ENCODE data around the gene PEPD.

DNA sequence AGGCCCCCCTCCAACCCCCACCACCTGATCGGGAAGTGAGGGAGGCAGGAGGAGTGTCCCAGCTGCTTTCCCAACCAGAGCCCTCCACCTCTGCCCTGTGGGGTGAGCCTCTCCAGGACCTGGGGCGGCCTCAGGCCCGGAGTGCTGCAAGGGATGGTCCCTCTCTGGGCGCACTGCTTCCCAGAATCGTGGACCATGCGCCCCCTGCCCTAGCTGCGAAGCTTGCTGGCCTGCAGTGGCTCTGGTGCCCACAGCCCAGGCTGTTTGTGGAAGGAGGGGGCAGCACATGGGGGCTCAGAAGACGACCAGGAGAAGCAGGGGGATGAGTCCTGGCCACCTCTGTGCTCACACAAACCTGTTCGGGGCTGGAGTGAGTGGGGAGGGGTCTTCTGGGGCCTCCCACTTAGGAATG lies 114.4 kb downstream of the PEPD start:
- TF ChIP-seq, protein P1, sequence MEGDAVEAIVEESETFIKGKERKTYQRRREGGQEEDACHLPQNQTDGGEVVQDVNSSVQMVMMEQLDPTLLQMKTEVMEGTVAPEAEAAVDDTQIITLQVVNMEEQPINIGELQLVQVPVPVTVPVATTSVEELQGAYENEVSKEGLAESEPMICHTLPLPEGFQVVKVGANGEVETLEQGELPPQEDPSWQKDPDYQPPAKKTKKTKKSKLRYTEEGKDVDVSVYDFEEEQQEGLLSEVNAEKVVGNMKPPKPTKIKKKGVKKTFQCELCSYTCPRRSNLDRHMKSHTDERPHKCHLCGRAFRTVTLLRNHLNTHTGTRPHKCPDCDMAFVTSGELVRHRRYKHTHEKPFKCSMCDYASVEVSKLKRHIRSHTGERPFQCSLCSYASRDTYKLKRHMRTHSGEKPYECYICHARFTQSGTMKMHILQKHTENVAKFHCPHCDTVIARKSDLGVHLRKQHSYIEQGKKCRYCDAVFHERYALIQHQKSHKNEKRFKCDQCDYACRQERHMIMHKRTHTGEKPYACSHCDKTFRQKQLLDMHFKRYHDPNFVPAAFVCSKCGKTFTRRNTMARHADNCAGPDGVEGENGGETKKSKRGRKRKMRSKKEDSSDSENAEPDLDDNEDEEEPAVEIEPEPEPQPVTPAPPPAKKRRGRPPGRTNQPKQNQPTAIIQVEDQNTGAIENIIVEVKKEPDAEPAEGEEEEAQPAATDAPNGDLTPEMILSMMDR (IDR thresholded peaks at IDR 0.05 in 4 of 5, conservative IDR thresholded peaks at IDR 0.05 in 1 of 5) = peak in 2 of 5 experiments; percentile 8 to 16
- no peak for TF ChIP-seq POLR2A (IDR thresholded peaks at IDR 0.05)
